ENCODE data around the gene PZP.

Gene PZP

GRCh38 chr12:9103050-9103849 lies 104.9 kb downstream of the PZP start:
- no peak for DNase-seq

DNA sequence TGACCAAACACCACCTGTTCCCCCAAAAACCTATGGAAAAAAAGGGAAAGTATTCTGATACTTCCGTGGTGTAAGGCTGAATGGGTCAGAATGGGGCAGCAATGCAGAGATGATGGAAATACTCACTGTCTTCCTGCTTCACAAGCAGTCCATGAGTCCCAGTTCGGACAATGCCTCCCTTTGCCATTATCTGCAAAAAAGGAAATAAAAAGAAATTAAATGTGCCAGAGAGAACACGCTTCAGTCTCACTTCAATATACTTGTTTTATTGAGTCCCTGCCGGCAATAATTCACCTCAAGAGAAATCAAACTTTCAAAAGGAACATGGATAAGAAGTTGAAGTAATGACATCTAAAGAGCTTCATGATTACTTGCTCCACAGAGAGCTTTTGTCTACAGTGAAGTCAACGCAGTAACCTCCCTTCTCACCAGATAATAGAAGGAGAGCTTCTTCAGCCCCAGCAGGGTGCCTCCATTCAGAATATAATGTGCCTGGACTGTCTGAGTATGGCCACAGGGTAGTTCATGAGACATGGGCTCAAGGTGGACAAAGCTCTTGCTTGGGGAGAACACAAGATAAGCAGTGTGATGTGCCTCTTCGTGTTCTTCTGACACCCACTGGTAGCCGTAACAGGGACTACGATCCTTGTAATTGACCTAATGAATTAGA lies 107.0 kb downstream of the PZP start:
- DNase-seq: no peak

DNA sequence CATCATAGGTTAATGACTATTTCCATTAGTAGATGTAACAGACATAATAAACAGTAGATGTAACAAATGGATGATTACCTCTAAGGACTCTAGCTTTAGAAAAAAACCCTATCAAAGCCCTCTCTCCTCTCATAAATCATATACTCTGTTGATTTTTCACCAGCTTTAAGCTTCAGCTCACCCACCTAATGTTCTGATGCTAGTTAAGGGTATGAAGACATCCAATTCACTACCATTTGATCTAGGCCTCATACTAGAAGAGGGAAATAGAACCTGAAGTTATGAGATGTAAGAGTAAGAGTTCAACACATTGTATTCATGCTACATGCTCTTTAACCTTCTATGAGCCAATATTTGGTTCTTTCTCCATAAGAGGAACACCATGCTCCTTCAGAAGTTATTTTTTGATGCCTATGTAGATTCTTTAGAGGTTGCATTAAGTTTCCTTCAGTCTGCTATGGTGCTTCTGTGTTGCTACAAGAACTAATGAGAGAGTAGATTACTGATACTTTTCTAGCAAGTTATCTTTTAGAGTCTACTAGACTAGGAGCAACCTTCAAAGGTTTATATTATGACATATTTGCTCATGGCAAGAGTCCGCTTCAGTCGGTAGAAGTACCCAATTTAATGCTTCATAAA lies 108.5 kb downstream of the PZP start:
- DNase-seq: no peak
